ENCODE measurements around the gene CNTNAP5. TPM values are rescaled to one million over a fixed set of nuclear protein-coding genes. Genes with fewer than 3 reads are reported as not detected.

Gene CNTNAP5
- total and polyA plus RNA-seq, 2 of the 13 experiments (the other 11 are each of a cell fraction or from before 2014, with no cell fraction given), result not detected

GRCh38 chr2:124658373-124658772 lies 633.3 kb downstream of the CNTNAP5 start:
- Histone ChIP-seq H3K79me2 (ENCODE audit: insufficient read depth, low read length) (no peaks in the 10 kb centered on the region), H3K9me3 (ENCODE audit: low read length) (no peaks in the 10 kb centered on the region), H3K36me3 (replicated peaks in 1 of 2; ENCODE audit: control insufficient read depth in 1 of 2, insufficient read depth in 2 of 2, low read length in 2 of 2) (no peaks in the 10 kb centered on the region), H4K20me1 (ENCODE audit: insufficient read depth, low read length) (no peaks in the 10 kb centered on the region), H3K4me2 (ENCODE audit: low read depth, low read length) (no peak overlapping the region), H3K4me1 (ENCODE audit: insufficient read depth, low read length) (no peaks in the 10 kb centered on the region), H3K27ac (ENCODE audit: extremely low read length, insufficient read depth, low read length) (no peak overlapping the region), H2AFZ (ENCODE audit: low read length) (no peak overlapping the region), H3K27me3 (ENCODE audit: control insufficient read depth in 1 of 2, insufficient read depth in 2 of 2, low read length in 2 of 2) (no peaks in the 10 kb centered on the region), H3K4me3 (replicated peaks in 1 of 3; ENCODE audit: insufficient read depth in 1 of 3, low read depth in 2 of 3, low read length in 3 of 3) (no peak overlapping the region), H3K9ac (ENCODE audit: insufficient read depth, low read depth, low read length) (no peak overlapping the region)
- DNase-seq (ENCODE audit: low spot score) (no peak), ATAC-seq (no peak), FAIRE-seq (no peak)
- no TSS peak for BruUV-seq (replicated peaks)
- ChIA-PET CTCF (ENCODE audit: low intra/inter-chr PET ratio, low total read pairs) (no interaction called here), POLR2A (no interaction called here)
- in situ Hi-C loops (cut with HindIII; ENCODE audit: extremely low pct_ligation_motif_present, low pct_unique_long_range_greater_than_20kb), result no loop called here
- 29% methylated on average over 3 of the region's 3 CpGs for WGBS (ENCODE audit: low lambda C conversion rate)
- intact Hi-C loops (cut with micrococcal nuclease; ENCODE audit: unreplicated experiment), result no loop called here
- no peak for TF ChIP-seq ZBTB4 (CRISPR knock-in tag; IDR thresholded peaks at IDR 0.05; ENCODE audit: borderline replicate concordance)
- TF ChIP-seq REPIN1 (CRISPR knock-in tag; IDR thresholded peaks at IDR 0.05; ENCODE audit: borderline replicate concordance, low read depth), result no peak
- no peak for TF ChIP-seq GPBP1L1 (CRISPR knock-in tag; IDR thresholded peaks at IDR 0.05)
- no peak for TF ChIP-seq HOMEZ (CRISPR knock-in tag; IDR thresholded peaks at IDR 0.05; ENCODE audit: low read depth)
- no peak for TF ChIP-seq FOXC1 (CRISPR knock-in tag; IDR thresholded peaks at IDR 0.05; ENCODE audit: borderline replicate concordance)
- TF ChIP-seq ZNF18 (CRISPR knock-in tag; IDR thresholded peaks at IDR 0.05; ENCODE audit: insufficient replicate concordance), result no peak
- TF ChIP-seq HOXA7 (CRISPR knock-in tag; IDR thresholded peaks at IDR 0.05), result no peak
- no peak for TF ChIP-seq MLX (CRISPR knock-in tag; IDR thresholded peaks at IDR 0.05)
- no peak for TF ChIP-seq YEATS2 (CRISPR knock-in tag; IDR thresholded peaks at IDR 0.05; ENCODE audit: borderline replicate concordance)
- TF ChIP-seq ZNF496 (CRISPR knock-in tag; IDR thresholded peaks at IDR 0.05; ENCODE audit: insufficient replicate concordance), result no peak
- no peak for TF ChIP-seq NFYC (CRISPR knock-in tag; IDR thresholded peaks at IDR 0.05)
- TF ChIP-seq SSRP1 (CRISPR knock-in tag; IDR thresholded peaks at IDR 0.05), result no peak
- TF ChIP-seq ZFP90 (CRISPR knock-in tag; IDR thresholded peaks at IDR 0.05; ENCODE audit: borderline replicate concordance), result no peak
- no peak for TF ChIP-seq KAT2B (IDR thresholded peaks at IDR 0.05; ENCODE audit: borderline replicate concordance, low read depth, low read length)
- TF ChIP-seq ZBTB14 (CRISPR knock-in tag; IDR thresholded peaks at IDR 0.05), result no peak
